GM13977 (cell line): Measurements from ENCODE around the gene MUC5AC.
"Not testable (repeated sequence)": the region's sequence is repeated elsewhere in the genome, so short reads cannot be mapped to it uniquely, and the experiment has no call there.

Experiments
- DNase-seq: peaks from one replicate; pipeline ENCODE4 v3.0.0; 2012; ENCODE audit warnings: low spot score
- CTCF ChIP-seq: IDR thresholded peaks from 2 replicates; pipeline ENCODE4 v1.5.1; 2012; ENCODE audit warnings: mild to moderate bottlenecking, control low read depth; ENCODE audit not compliant: insufficient read depth; ENCODE audit errors: extremely low read depth, missing control alignments
- in situ Hi-C: fragments of 300-500 bp; cut with MboI; formaldehyde crosslinking; loops from one replicate; pipeline ENCODE4 v1.12.0; 2022; ENCODE audit warnings: low sequenced_read_pairs, low pct_unique_long_range_greater_than_20kb, mixed read lengths, inconsistent platforms; ENCODE audit not compliant: unreplicated experiment

The MUC5AC gene

GRCh38 chr11:1171985-1172728 lies 14.4 kb downstream of the MUC5AC start:
- TF ChIP-seq CTCF = no peak
- DNase-seq = no peak
- in situ Hi-C loops = no loop called here

- no peak for DNase-seq
- no peak for TF ChIP-seq CTCF
- in situ Hi-C loops = no loop called here
Observed at GRCh38 chr11:1172729-1173117, 15.0 kb downstream of the MUC5AC start.

GRCh38 chr11:1173396-1173795 lies 15.6 kb downstream of the MUC5AC start:
- in situ Hi-C loops, DNase-seq: not testable (repeated sequence)

- in situ Hi-C loops = no loop called here
- no peak for DNase-seq
- no peak for TF ChIP-seq CTCF
Observed at GRCh38 chr11:1174441-1175370, 17.0 kb downstream of the MUC5AC start.

- no peak for TF ChIP-seq CTCF
- in situ Hi-C loops = no loop called here
- DNase-seq = no peak
Observed at GRCh38 chr11:1175461-1176223, 17.9 kb downstream of the MUC5AC start.

GRCh38 chr11:1176224-1177019 lies 18.7 kb downstream of the MUC5AC start:
- DNase-seq = no peak
- no peak for TF ChIP-seq CTCF
- in situ Hi-C loops = no loop called here
